AG04450 (cell line): Measurements from ENCODE around the gene SUPV3L1. TPM values are rescaled to one million over a fixed set of nuclear protein-coding genes. Genes with fewer than 3 reads are reported as not detected.

Experiments used
- CTCF ChIA-PET: fragments of 300-600, 350-600 bp; formaldehyde crosslinking; extraction: SDS; loops from one replicate; lab custom pipeline; 2022; ENCODE audit warnings: antibody characterized with exemption, inconsistent platforms; lab: Charles Lee
- POLR2A ChIA-PET: fragments of 350-600 bp; formaldehyde crosslinking; extraction: SDS; loops from one replicate; lab custom pipeline; 2021; ENCODE audit warnings: antibody characterized with exemption, inconsistent platforms; lab: Yijun Ruan, JAX
- DNase-seq: peaks from one replicate; pipeline ENCODE4 v3.0.0-alpha.2; 2011; ENCODE audit warnings: low read depth, low spot score
- H3K27ac ChIP-seq: one replicate; pipeline ENCODE4 v1.5.1; 2012; ENCODE audit warnings: low read depth, low read length, control low read depth
- H3K27me3 ChIP-seq: one replicate; pipeline ENCODE4 v1.6.0; 2012; ENCODE audit warnings: low read length; ENCODE audit not compliant: control insufficient read depth, insufficient read depth
- H3K4me3 ChIP-seq: 2 replicates; pipeline ENCODE4 v1.5.1; 2011; ENCODE audit warnings: mild to moderate bottlenecking, low read depth, low read length, control low read depth
- H3K9me3 ChIP-seq: 2 replicates; pipeline ENCODE4 v1.5.1; 2012; ENCODE audit warnings: low read length; ENCODE audit not compliant: control insufficient read depth, insufficient read depth
- CTCF ChIP-seq: IDR thresholded peaks from 2 replicates; pipeline ENCODE4 v1.5.1; 2011; ENCODE audit warnings: low read depth, low read length, control low read depth, inconsistent platforms
- polyA plus RNA-seq: library from polyadenylated mRNA; depleted of rRNA; stranded (reverse); fragments of >200 nt; gene quantifications from 2 replicates; pipeline ENCODE4 v1.2.3, GENCODE V29; 2011

The SUPV3L1 gene
- polyA plus RNA-seq, 1 experiment: 31.8 TPM

GRCh38 chr10:69239136-69239535 is 59.1 kb downstream of the SUPV3L1 start:
- H3K27me3 ChIP-seq: peaks cover 6% of the 10 kb centered on the region
- no peak overlapping the region for H3K4me3 ChIP-seq
- ChIA-PET CTCF (interaction anchor here (0.5 to 6.0 kb wide), 10 partner anchors 8 to 270 kb away, joined by 3 to 84 read pairs (median 4); partner anchors contain the start of gene TACR2), POLR2A (interaction anchor here (1.3 kb wide), 1 partner anchor 153 kb away, joined by 4 read pairs; no protein-coding TSS in a partner anchor)
- no peak for TF ChIP-seq CTCF
- no peaks in the 10 kb centered on the region for H3K9me3 ChIP-seq
- H3K27ac ChIP-seq: no peak overlapping the region
- DNase-seq: no peak

- no peak for DNase-seq
- H3K27me3 ChIP-seq: peaks cover 6% of the 10 kb centered on the region
- H3K27ac ChIP-seq: no peak overlapping the region
- H3K4me3 ChIP-seq: no peak overlapping the region
- TF ChIP-seq CTCF: no peak
- ChIA-PET POLR2A (interaction anchor here (0.6 to 1.3 kb wide), 2 partner anchors 153 to 400 kb away, joined by 4 to 5 read pairs; no protein-coding TSS in a partner anchor), CTCF (interaction anchor here (0.7 to 6.0 kb wide), 2 partner anchors 133 to 152 kb away, joined by 4 to 84 read pairs; no protein-coding TSS in a partner anchor)
- H3K9me3 ChIP-seq: no peaks in the 10 kb centered on the region
Measured at GRCh38 chr10:69239816-69240434, 59.9 kb downstream of the SUPV3L1 start.

GRCh38 chr10:69240455-69240854 is 60.4 kb downstream of the SUPV3L1 start:
- Histone ChIP-seq H3K27me3 (peaks cover 6% of the 10 kb centered on the region), H3K4me3 (no peak overlapping the region), H3K9me3 (no peaks in the 10 kb centered on the region), H3K27ac (no peak overlapping the region)
- no peak for DNase-seq
- no peak for TF ChIP-seq CTCF
- CTCF ChIA-PET: interaction anchor here (6.0 kb wide), 1 partner anchor 152 kb away, joined by 84 read pairs; no protein-coding TSS in a partner anchor
- POLR2A ChIA-PET: no interaction called here

- no peak overlapping the region for H3K4me3 ChIP-seq
- ChIA-PET CTCF (interaction anchor here (1.6 kb wide), 1 partner anchor 151 kb away, joined by 7 read pairs; no protein-coding TSS in a partner anchor), POLR2A (no interaction called here)
- H3K27ac ChIP-seq: no peak overlapping the region
- no peak for TF ChIP-seq CTCF
- H3K9me3 ChIP-seq: no peaks in the 10 kb centered on the region
- DNase-seq: no peak
- H3K27me3 ChIP-seq: peaks cover 12% of the 10 kb centered on the region
Measured at GRCh38 chr10:69241575-69241974, 61.5 kb downstream of the SUPV3L1 start.
